ENCODE data around the gene MPND.

GRCh38 chr19:4371247-4372164 is 28.1 kb downstream of the MPND start:
- TF ChIP-seq EGR1 (IDR thresholded peaks at IDR 0.05; ENCODE audit: borderline replicate concordance in 1 of 2, low read depth in 2 of 2, low read length in 2 of 2) (no peak), CTCF (IDR thresholded peaks at IDR 0.05 in 2 of 3, conservative IDR thresholded peaks at IDR 0.05 in 1 of 3; ENCODE audit: control insufficient read depth in 2 of 3, extremely low read depth in 1 of 3, insufficient read depth in 1 of 3, low read depth in 3 of 3, low read length in 3 of 3) (no peak), ZSCAN29 (IDR thresholded peaks at IDR 0.05) (no peak), JUND (IDR thresholded peaks at IDR 0.05; ENCODE audit: low read depth, low read length) (no peak), YY1 (IDR thresholded peaks at IDR 0.05; ENCODE audit: low read depth, low read length) (no peak), EP300 (IDR thresholded peaks at IDR 0.05; ENCODE audit: borderline replicate concordance in 1 of 2, control insufficient read depth in 1 of 2, low read depth in 2 of 2, low read length in 2 of 2) (no peak)

Data from GM12878 (cell line).